Endometrial microvascular endothelial cells (primary cell): ENCODE results near the gene YRDC. TPM values are rescaled to one million over a fixed set of nuclear protein-coding genes. Genes with fewer than 3 reads are reported as not detected.

ENCODE experiments used
- total RNA-seq: library from RNA; depleted of rRNA; stranded (reverse); fragments of >200 nt; gene quantifications from one replicate; pipeline ENCODE4 v1.2.3, GENCODE V29; 2015; ENCODE audit errors: inconsistent ontology term

YRDC gene
- total RNA-seq, 1 donor from 2014 or later: 25.5 TPM

Other genes starting within 250 kb of the YRDC start
- gene GNL2, start 212.3 kb downstream of the YRDC start, total RNA-seq: 48.4 TPM
- gene RSPO1, start 173.3 kb downstream of the YRDC start, total RNA-seq: not detected
- gene CDCA8, start 115.7 kb downstream of the YRDC start, total RNA-seq: 47.8 TPM
- gene EPHA10, start 43.1 kb downstream of the YRDC start, total RNA-seq: not detected
- gene MANEAL, start 14.4 kb downstream of the YRDC start, total RNA-seq: not detected
- gene C1orf122, start 418 bp downstream of the YRDC start, total RNA-seq: 23.3 TPM
- gene MTF1, start 51.4 kb upstream of the YRDC start, total RNA-seq: 2.0 TPM
- 13.1 TPM for gene INPP5B, start 138.8 kb upstream of the YRDC start, total RNA-seq
- 81.9 TPM for gene SF3A3, start 181.8 kb upstream of the YRDC start, total RNA-seq
- gene FHL3, start 197.3 kb upstream of the YRDC start, total RNA-seq: 17.3 TPM
- gene UTP11, start 204.5 kb upstream of the YRDC start, total RNA-seq: 69.1 TPM
- not detected for gene POU3F1, start 238.6 kb upstream of the YRDC start, total RNA-seq